SKM-1 (cell line): Measurements from ENCODE around the gene ZNF609.
A peak's percentile ranks its signal among the peaks of the same experiment; 100 is the strongest.

Experiments used
- DNase-seq: peaks from one replicate; lab custom pipeline; 2025; ENCODE audit not compliant: unreplicated experiment; lab: John Stamatoyannopoulos, UW

Gene ZNF609

GRCh38 chr15:64690578-64691296 is 230.4 kb downstream of the ZNF609 start:
- DNase-seq = no peak

- peak; percentile 65 for DNase-seq
These were observed 231.7 kb downstream of the ZNF609 start for GRCh38 chr15:64691896-64692565.

- no peak for DNase-seq
These were observed 232.8 kb downstream of the ZNF609 start for GRCh38 chr15:64693134-64693533.

GRCh38 chr15:64694816-64695215 is 234.4 kb downstream of the ZNF609 start:
- no peak for DNase-seq

- DNase-seq = peak; percentile 23
These were observed 235.2 kb downstream of the ZNF609 start for GRCh38 chr15:64695561-64695992.

GRCh38 chr15:64696481-64696880 is 236.1 kb downstream of the ZNF609 start:
- no peak for DNase-seq

- no peak for DNase-seq
These were observed 237.6 kb downstream of the ZNF609 start for GRCh38 chr15:64697911-64698369.

GRCh38 chr15:64698823-64699222 is 238.4 kb downstream of the ZNF609 start:
- no peak for DNase-seq

- DNase-seq = no peak
These were observed 239.5 kb downstream of the ZNF609 start for GRCh38 chr15:64699751-64700388.

GRCh38 chr15:64701051-64701450 is 240.7 kb downstream of the ZNF609 start:
- no peak for DNase-seq

GRCh38 chr15:64701482-64702184 is 241.3 kb downstream of the ZNF609 start:
- DNase-seq = no peak

- peak; percentile 82 for DNase-seq
These were observed 242.6 kb downstream of the ZNF609 start for GRCh38 chr15:64702816-64703631.

- DNase-seq = no peak
These were observed 243.2 kb downstream of the ZNF609 start for GRCh38 chr15:64703632-64703959.

GRCh38 chr15:64705006-64705405 is 244.6 kb downstream of the ZNF609 start:
- no peak for DNase-seq

- DNase-seq = no peak
These were observed 245.9 kb downstream of the ZNF609 start for GRCh38 chr15:64706011-64706911.

- DNase-seq = no peak
These were observed 250.5 kb downstream of the ZNF609 start for GRCh38 chr15:64710676-64711428.

- no peak for DNase-seq
These were observed 252.0 kb downstream of the ZNF609 start for GRCh38 chr15:64712353-64712752.

GRCh38 chr15:64713592-64713991 is 253.2 kb downstream of the ZNF609 start:
- DNase-seq = no peak

GRCh38 chr15:64716452-64716851 is 256.1 kb downstream of the ZNF609 start:
- DNase-seq = no peak
